ENCODE measurements around the gene TBC1D10A. TPM values are rescaled to one million over a fixed set of nuclear protein-coding genes. Genes with fewer than 3 reads are reported as not detected.

TBC1D10A gene
- total and polyA plus RNA-seq, 2 experiments from 2014 or later, result 11.8 to 21.8 TPM

DNA sequence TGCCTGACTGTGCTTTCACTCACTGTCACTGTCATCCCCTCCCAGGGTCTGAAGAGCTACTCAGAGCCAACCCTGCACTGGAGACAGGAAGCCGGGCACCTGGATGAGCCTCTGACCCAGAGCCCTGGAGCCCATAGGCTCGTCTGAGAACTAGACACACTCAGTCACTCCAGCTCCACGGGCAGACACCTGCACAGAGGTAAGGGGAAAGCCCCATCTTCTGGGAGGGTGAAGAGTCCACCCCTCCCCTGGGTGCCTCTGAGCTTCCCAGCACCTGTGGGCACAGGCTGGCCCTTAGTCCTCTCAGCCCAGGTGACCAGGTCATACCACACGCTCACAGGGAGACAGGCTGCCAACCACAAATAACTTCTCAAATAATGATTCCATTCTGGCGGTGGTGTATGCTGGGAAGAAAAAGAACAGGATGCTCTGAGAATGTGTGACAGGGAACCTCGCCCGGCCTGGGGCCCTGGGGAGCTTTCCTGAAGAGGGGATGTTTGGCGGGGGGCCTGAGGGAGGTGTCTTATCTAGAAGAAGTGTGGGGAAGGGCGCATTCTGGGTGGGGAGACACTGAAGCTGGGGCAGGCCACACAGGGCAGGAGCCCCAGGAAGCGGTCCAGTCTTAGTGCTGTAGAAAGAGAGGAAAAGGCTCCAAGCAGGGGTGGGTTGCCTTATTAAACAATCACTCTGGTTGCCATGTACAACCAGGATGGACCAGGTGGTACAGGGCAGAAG is 35.3 kb upstream of the TBC1D10A start:
- Histone ChIP-seq H3K4me3 (no peak overlapping the region), H3K4me1 (ENCODE audit: low read depth) (no peaks in the 10 kb centered on the region), H3K27ac (no peak overlapping the region), H3K9me3 (ENCODE audit: low read depth) (no peaks in the 10 kb centered on the region), H3K27me3 (no peaks in the 10 kb centered on the region), H3K36me3 (no peaks in the 10 kb centered on the region)
- TF ChIP-seq, protein P1, sequence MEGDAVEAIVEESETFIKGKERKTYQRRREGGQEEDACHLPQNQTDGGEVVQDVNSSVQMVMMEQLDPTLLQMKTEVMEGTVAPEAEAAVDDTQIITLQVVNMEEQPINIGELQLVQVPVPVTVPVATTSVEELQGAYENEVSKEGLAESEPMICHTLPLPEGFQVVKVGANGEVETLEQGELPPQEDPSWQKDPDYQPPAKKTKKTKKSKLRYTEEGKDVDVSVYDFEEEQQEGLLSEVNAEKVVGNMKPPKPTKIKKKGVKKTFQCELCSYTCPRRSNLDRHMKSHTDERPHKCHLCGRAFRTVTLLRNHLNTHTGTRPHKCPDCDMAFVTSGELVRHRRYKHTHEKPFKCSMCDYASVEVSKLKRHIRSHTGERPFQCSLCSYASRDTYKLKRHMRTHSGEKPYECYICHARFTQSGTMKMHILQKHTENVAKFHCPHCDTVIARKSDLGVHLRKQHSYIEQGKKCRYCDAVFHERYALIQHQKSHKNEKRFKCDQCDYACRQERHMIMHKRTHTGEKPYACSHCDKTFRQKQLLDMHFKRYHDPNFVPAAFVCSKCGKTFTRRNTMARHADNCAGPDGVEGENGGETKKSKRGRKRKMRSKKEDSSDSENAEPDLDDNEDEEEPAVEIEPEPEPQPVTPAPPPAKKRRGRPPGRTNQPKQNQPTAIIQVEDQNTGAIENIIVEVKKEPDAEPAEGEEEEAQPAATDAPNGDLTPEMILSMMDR (IDR thresholded peaks at IDR 0.05; ENCODE audit: low read depth, low read length), result no peak
- no peak for DNase-seq (ENCODE audit: low read depth in 1 of 2, low spot score in 1 of 2)

DNA sequence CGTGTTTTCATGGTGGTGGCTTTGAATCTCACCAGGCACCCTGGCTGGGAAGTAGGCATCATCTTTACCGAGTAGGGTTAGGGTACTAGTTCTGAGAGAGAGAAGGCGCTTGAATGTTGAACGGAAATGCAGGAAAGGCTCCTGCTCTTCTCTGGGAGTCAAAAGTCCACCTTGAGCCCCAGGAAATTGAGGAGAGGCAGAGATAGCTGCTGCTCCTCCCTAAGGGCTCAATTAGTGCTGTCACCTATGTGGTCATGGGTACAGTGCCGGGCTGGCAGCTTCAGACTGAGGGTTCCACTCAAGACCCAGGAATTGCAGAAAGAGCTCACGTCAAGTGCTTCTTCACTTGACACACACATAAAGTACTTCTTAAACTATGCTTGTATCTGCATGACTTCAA is 31.8 kb upstream of the TBC1D10A start:
- no peak for DNase-seq (ENCODE audit: low read depth in 1 of 2, low spot score in 1 of 2)
- TF ChIP-seq, protein P1 (IDR thresholded peaks at IDR 0.05; ENCODE audit: low read depth, low read length), result no peak
- H3K27me3 ChIP-seq, result no peaks in the 10 kb centered on the region
- H3K4me3 ChIP-seq, result no peak overlapping the region
- peaks cover 3% of the 10 kb centered on the region for H3K4me1 ChIP-seq (ENCODE audit: low read depth)
- H3K36me3 ChIP-seq, result no peaks in the 10 kb centered on the region
- H3K27ac ChIP-seq, result no peak overlapping the region
- no peaks in the 10 kb centered on the region for H3K9me3 ChIP-seq (ENCODE audit: low read depth)

DNA sequence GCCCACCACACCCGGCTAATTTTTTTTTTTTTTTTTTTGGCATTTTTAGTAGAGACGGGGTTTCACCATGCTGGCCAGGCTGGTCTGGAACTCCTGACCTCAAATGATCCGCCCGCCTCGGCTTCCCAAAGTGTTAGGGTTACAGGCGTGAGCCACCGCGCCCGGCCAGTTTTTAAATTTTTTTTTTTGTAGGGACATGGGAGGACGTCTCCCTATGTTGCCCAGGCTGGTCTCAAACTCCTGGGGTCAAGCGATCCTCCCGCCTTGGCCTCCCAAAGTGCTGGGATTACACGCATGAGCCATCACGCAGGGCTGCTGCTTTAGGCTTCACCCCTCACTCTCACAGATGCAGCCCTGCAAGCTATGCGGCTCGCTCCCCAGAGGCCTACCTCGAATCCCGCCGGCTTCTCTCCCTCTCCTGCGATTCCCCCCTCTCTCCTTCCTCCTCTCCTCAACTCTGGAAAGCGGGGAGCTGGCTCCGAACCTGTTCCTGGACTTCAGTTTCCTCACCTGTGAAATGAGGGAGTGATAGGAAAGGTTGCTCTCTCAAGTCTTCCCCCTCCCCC is 31.0 kb upstream of the TBC1D10A start:
- Histone ChIP-seq H3K36me3 (peaks cover 3% of the 10 kb centered on the region), H3K27ac (no peak overlapping the region), H3K4me3 (peak overlapping the region; percentile 70), H3K27me3 (no peaks in the 10 kb centered on the region), H3K9me3 (ENCODE audit: low read depth) (no peaks in the 10 kb centered on the region), H3K4me1 (ENCODE audit: low read depth) (peaks cover 3% of the 10 kb centered on the region)
- TF ChIP-seq, protein P1 (IDR thresholded peaks at IDR 0.05; ENCODE audit: low read depth, low read length), result no peak
- no peak for DNase-seq (ENCODE audit: low read depth in 1 of 2, low spot score in 1 of 2)

DNA sequence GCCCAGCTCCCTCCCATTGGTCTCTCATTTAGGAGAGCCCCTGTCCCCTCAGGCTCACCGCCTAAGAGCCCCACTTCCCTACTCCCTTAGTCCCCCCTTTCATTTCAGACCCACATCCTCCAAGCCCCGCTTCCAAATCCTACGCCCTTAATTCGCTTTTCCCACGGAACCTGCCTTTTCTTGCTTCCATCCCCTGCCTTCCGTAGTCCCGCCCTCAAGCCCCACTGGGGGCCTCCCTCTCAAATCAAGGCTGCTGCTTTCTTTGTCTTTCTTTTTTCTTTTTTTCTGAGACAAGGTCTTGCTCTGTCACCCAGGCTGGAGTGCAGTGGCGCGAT is 30.5 kb upstream of the TBC1D10A start:
- H3K4me1 ChIP-seq (ENCODE audit: low read depth), result peaks cover 3% of the 10 kb centered on the region
- no peaks in the 10 kb centered on the region for H3K9me3 ChIP-seq (ENCODE audit: low read depth)
- no peak for DNase-seq (ENCODE audit: low read depth in 1 of 2, low spot score in 1 of 2)
- H3K27me3 ChIP-seq, result no peaks in the 10 kb centered on the region
- H3K4me3 ChIP-seq, result peak overlapping the region; percentile 70
- H3K27ac ChIP-seq, result no peak overlapping the region
- H3K36me3 ChIP-seq, result peaks cover 5% of the 10 kb centered on the region
- TF ChIP-seq, protein P1 (IDR thresholded peaks at IDR 0.05; ENCODE audit: low read depth, low read length), result no peak

DNA sequence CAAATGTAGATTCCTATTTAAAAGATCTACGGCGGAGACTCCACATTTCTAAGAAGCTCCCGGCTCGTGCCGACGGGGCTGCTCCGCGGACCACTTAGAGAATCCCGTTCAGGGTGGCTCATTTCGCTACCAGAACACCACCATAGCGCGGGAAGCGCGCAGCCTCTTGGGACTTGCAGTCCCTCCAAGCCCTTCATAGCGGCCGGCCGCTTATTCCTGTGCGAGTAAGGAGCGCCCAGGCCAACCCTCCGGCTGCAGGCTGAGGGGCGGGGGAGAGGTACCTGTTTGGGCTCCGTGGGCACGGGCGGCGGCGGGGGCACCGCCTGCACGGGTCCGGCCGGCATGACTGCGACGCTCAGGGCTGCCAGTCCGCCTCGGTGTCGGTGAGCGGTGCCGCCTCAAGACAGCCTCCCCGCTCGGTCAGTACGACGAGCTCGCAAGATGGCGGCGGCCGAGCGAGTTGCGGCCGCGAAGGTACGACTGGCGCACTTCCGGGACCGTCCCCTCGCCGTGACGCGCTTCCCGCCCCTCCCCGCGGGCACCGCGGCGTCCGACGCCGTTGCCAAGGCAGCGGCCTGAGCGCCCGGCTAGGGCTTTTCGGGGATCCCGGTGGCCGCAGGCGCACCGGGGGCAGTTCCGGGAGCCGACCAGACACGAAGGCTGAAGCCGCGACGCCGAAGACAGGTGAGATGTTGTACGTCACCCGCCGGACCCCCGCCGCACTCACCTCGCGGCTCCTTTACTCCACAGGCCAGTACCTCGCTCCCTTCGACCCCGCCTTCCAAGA is 29.9 kb upstream of the TBC1D10A start, which contains the start of the genes CCDC157 and SF3A1:
Gene CCDC157, plus strand, starts transcription at position 559 of the 787 bp plus-strand sequence. CDS start 8,994 bp downstream, outside the sequence.
Gene SF3A1, minus strand, starts transcription at position 446 of the 787 bp plus-strand sequence. Its CDS starts 102 bp downstream, at position 344.
- no peaks in the 10 kb centered on the region for H3K27me3 ChIP-seq
- H3K4me3 ChIP-seq, result peak within 1 kb of the TSS; percentile 70
- H3K27ac ChIP-seq, result peak within 1 kb of the TSS; percentile 98
- H3K36me3 ChIP-seq, result peaks cover 8% of the 10 kb centered on the region
- no peaks in the 10 kb centered on the region for H3K9me3 ChIP-seq (ENCODE audit: low read depth)
- peak; percentile 92 to 96 for DNase-seq (ENCODE audit: low read depth in 1 of 2, low spot score in 1 of 2)
- TF ChIP-seq, protein P1 (IDR thresholded peaks at IDR 0.05; ENCODE audit: low read depth, low read length), result no peak
- peaks cover 3% of the 10 kb centered on the region for H3K4me1 ChIP-seq (ENCODE audit: low read depth)

All from cardiac muscle cell (in vitro differentiated cells and primary cell).